GM12878 (cell line): ENCODE results near the gene SPAG17. TPM values are rescaled to one million over a fixed set of nuclear protein-coding genes. Genes with fewer than 3 reads are reported as not detected.

ENCODE experiments used
- ATAC-seq: fragments of 200-7000 bp; cut with Tn5 transposase; 3 replicates; pipeline ENCODE4 v1.9.1; 2020; ENCODE audit warnings: mild to moderate bottlenecking, moderate library complexity
- BruUV-seq: library from RNA; stranded (reverse); fragments of 400-500 nt; replicated peaks from 2 replicates; lab custom pipeline; 2021; lab: Mats Ljungman, UMichigan
- CTCF ChIA-PET: fragments of 300-600 bp; sonication (Branson Sonifier 250); formaldehyde crosslinking; extraction: SDS; loops from one replicate; lab custom pipeline; 2021; ENCODE audit warnings: inconsistent platforms; lab: Yijun Ruan, JAX
- POLR2A ChIA-PET: fragments of 350-600 bp; formaldehyde crosslinking; extraction: SDS; loops from one replicate; lab custom pipeline; 2021; ENCODE audit warnings: inconsistent platforms; lab: Charles Lee
- RAD21 ChIA-PET: fragments of 300-600 bp; sonication (Branson Sonifier 250); formaldehyde crosslinking; loops from one replicate; lab custom pipeline; 2023; ENCODE audit warnings: antibody characterized with exemption; ENCODE audit not compliant: unreplicated experiment; lab: Charles Lee
- SMC1A ChIA-PET: fragments of 300-600 bp; sonication (Branson Sonifier 250); formaldehyde crosslinking; loops from one replicate; lab custom pipeline; 2023; ENCODE audit not compliant: unreplicated experiment, uncharacterized antibody; lab: Charles Lee
- DNase-seq: peaks from one replicate; pipeline ENCODE4 v3.0.0-alpha.2; 2011; ENCODE audit warnings: low read depth, low spot score
- FAIRE-seq: peaks from 3 replicates; lab custom pipeline; 2011; peaks lifted over from hg19 to GRCh38; lab: Jason Lieb, UNC
- H2AFZ ChIP-seq: 2 replicates; pipeline ENCODE4 v1.6.0; 2011; ENCODE audit warnings: low read depth, low read length, control low read depth; ENCODE audit not compliant: control insufficient read depth
- H3K27ac ChIP-seq: 2 replicates; pipeline ENCODE4 v1.5.1; 2011; ENCODE audit warnings: control low read depth; ENCODE audit not compliant: control insufficient read depth, insufficient read depth
- H3K27me3 ChIP-seq, 2 experiments: replicated peaks in 1 of 2; 2 replicates each; pipeline versions ENCODE4 v1.6.0 to v1.6.1; 2011; ENCODE audit warnings: low read length in 1 of 2; ENCODE audit not compliant: control insufficient read depth in 2 of 2, insufficient read depth in 2 of 2
- H3K36me3 ChIP-seq, 2 experiments: 2 replicates each; pipeline ENCODE4 v1.5.1; 2011; ENCODE audit warnings: low read length in 1 of 2; ENCODE audit not compliant: control insufficient read depth in 2 of 2, insufficient read depth in 2 of 2
- H3K4me1 ChIP-seq: 2 replicates; pipeline ENCODE4 v1.6.1; 2011; ENCODE audit warnings: mild to moderate bottlenecking, low read length, moderate library complexity, mixed read lengths; ENCODE audit not compliant: control insufficient read depth, insufficient read depth
- H3K4me2 ChIP-seq: 2 replicates; pipeline ENCODE4 v1.6.0; 2011; ENCODE audit warnings: control low read depth; ENCODE audit not compliant: control insufficient read depth, insufficient read depth
- H3K4me3 ChIP-seq: fragments of 200-600 bp; sonication (generic); 2 replicates; pipeline ENCODE4 v1.5.1; 2016
- H3K79me2 ChIP-seq: 2 replicates; pipeline ENCODE4 v1.6.0; 2011; ENCODE audit warnings: low read length; ENCODE audit not compliant: control insufficient read depth, insufficient read depth
- H3K9ac ChIP-seq: 2 replicates; pipeline ENCODE4 v1.8.0; 2011; ENCODE audit warnings: low read length, control low read depth, mixed read lengths; ENCODE audit not compliant: control insufficient read depth, insufficient read depth
- H3K9me3 ChIP-seq: replicated peaks from 3 replicates; pipeline ENCODE4 v1.5.1; 2011; ENCODE audit warnings: mild to moderate bottlenecking, low read length; ENCODE audit not compliant: control insufficient read depth, insufficient read depth
- H4K20me1 ChIP-seq: 2 replicates; pipeline ENCODE4 v1.6.0; 2011; ENCODE audit not compliant: control insufficient read depth, insufficient read depth
- EGR1 ChIP-seq, 2 experiments: IDR thresholded peaks; 1 replicate in 1 of 2; 2 replicates in 1 of 2; pipeline ENCODE4 v1.6.1; 2011 to 2012; ENCODE audit warnings: low read depth in 2 of 2, low read length in 2 of 2, borderline replicate concordance in 1 of 2, mild to moderate bottlenecking in 1 of 2, moderate library complexity in 1 of 2
- IKZF1 ChIP-seq: fragments of 450-650 bp; conservative IDR thresholded peaks from 2 replicates; pipeline ENCODE4 v1.6.1; 2017; ENCODE audit warnings: antibody characterized with exemption, mild to moderate bottlenecking
- IRF5 ChIP-seq: fragments of 450-650 bp; IDR thresholded peaks from 2 replicates; pipeline ENCODE4 v1.6.1; 2017; ENCODE audit warnings: borderline replicate concordance
- RAD21 ChIP-seq: IDR thresholded peaks from 2 replicates; pipeline ENCODE4 v1.6.1; 2011; ENCODE audit warnings: mild to moderate bottlenecking, low read depth, low read length, moderate library complexity; ENCODE audit not compliant: insufficient read depth
- RUNX3 ChIP-seq: IDR thresholded peaks from 2 replicates; pipeline ENCODE4 v1.6.1; 2012; ENCODE audit warnings: low read length, inconsistent platforms
- SMC3 ChIP-seq: IDR thresholded peaks from 2 replicates; pipeline ENCODE4 v1.6.1; 2011; ENCODE audit warnings: low read length, improper control_type of control experiment, borderline replicate concordance
- WGBS: methylation state at CpG from one replicate; pipeline ENCODE4 v1.1.6; 2016; ENCODE audit warnings: low lambda C conversion rate; ENCODE audit not compliant: insufficient replicate concordance, insufficient coverage; ENCODE audit errors: missing lambda C conversion rate; 5-methylcytosine and 5-hydroxymethylcytosine counted together
- in situ Hi-C: fragments of 300-500 bp; cut with MboI; formaldehyde crosslinking; loops from 9 replicates; pipeline ENCODE4 v1.14.3; 2018; ENCODE audit warnings: mixed read lengths
- intact Hi-C: fragments of 100-400 bp; cut with micrococcal nuclease; formaldehyde crosslinking; loops from one replicate; pipeline ENCODE4 v1.14.2; 2022; ENCODE audit not compliant: unreplicated experiment
- polyA plus RNA-seq, 11 experiments: library from polyadenylated mRNA; depleted of rRNA in 4 of 11; unstranded in 6 of 11; stranded (reverse) in 5 of 11; fragments of >200 nt; fragmentation: Nextera tagmentation in 4 of 11; fragmentation: Illumina TruSeq in 1 of 11; extraction: Ambion mirVana in 4 of 11; extraction: Trizol in 1 of 11; gene quantifications; 1 replicate in 1 of 11; 2 replicates in 10 of 11; pipeline versions ENCODE4 v1.2.1 to v1.2.3, GENCODE V29; 2011 to 2016; ENCODE audit warnings: inconsistent platforms in 2 of 11, missing spikeins in 2 of 11, low read depth in 1 of 11
- total RNA-seq, 4 experiments: library from RNA; depleted of rRNA in 3 of 4; stranded (reverse); fragments of >200 nt in 3 of 4; fragmentation: Illumina TruSeq in 1 of 4; extraction: Trizol in 1 of 4; gene quantifications; 2 replicates each; pipeline versions ENCODE4 v1.2.1 to v1.2.3, GENCODE V29; 2013 to 2021
- TF ChIP-seq, protein P1 (sequence below), 3 experiments: IDR thresholded peaks in 2 of 3; conservative IDR thresholded peaks in 1 of 3; 2 replicates each; pipeline ENCODE4 v1.5.1; 2011; ENCODE audit warnings: low read depth in 3 of 3, low read length in 3 of 3, mild to moderate bottlenecking in 3 of 3, control low read depth in 2 of 3, moderate library complexity in 2 of 3, inconsistent platforms in 1 of 3, mixed read lengths in 1 of 3; ENCODE audit not compliant: control insufficient read depth in 2 of 3, insufficient read depth in 1 of 3; ENCODE audit errors: extremely low read depth in 1 of 3

SPAG17 gene
- total and polyA plus RNA-seq, 10 of the 15 experiments (the other 5 are each of a cell fraction or from before 2014, with no cell fraction given): 0.02 to 0.16 (median 0.03) TPM; not detected in 7

DNA sequence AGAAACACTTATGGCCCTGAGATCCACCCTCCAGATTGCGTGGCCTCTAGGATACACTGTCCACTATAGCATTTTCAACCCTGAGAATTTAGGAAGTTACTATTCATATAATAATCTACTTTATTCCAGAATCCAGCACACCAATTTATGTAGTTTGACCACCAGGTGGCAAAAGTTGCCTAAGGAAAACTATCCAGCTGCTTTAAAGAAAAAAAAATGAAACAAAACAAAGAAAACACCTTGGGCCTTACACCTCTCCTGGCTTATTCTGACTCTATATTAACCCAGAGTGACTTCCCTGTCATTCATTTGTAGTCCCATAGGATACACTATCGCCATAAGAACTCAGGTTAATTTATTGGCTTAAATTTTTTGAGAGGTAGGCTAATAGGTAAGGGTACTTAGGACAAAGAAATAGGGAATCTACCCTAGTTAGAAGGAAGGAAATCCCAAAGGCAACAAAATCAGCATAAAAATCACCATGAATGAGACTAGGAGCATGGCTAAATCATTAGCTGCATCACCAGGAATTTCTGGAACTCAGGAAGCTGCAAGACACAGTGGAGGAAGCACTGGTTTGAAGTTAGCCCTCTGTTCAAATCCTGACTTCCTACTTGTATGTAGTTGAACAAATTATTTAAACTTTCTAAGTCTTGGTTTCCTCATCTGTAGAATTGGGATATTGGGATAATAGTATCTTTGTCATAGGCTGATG, 107.5 kb downstream of the SPAG17 start:
- no peak overlapping the region for H3K4me3 ChIP-seq
- H2AFZ ChIP-seq: no peak overlapping the region
- RAD21 ChIA-PET: no interaction called here
- no peak overlapping the region for H3K9ac ChIP-seq
- DNase-seq: no peak
- H3K4me2 ChIP-seq: no peak overlapping the region
- no peak overlapping the region for H3K27ac ChIP-seq
- 43% methylated on average over 2 of the region's 2 CpGs for whole genome bisulfite sequencing
- TF ChIP-seq, protein P1, sequence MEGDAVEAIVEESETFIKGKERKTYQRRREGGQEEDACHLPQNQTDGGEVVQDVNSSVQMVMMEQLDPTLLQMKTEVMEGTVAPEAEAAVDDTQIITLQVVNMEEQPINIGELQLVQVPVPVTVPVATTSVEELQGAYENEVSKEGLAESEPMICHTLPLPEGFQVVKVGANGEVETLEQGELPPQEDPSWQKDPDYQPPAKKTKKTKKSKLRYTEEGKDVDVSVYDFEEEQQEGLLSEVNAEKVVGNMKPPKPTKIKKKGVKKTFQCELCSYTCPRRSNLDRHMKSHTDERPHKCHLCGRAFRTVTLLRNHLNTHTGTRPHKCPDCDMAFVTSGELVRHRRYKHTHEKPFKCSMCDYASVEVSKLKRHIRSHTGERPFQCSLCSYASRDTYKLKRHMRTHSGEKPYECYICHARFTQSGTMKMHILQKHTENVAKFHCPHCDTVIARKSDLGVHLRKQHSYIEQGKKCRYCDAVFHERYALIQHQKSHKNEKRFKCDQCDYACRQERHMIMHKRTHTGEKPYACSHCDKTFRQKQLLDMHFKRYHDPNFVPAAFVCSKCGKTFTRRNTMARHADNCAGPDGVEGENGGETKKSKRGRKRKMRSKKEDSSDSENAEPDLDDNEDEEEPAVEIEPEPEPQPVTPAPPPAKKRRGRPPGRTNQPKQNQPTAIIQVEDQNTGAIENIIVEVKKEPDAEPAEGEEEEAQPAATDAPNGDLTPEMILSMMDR (IDR thresholded peaks at IDR 0.05 in 2 of 3, conservative IDR thresholded peaks at IDR 0.05 in 1 of 3; ENCODE audit: control insufficient read depth in 2 of 3, extremely low read depth in 1 of 3, insufficient read depth in 1 of 3, low read depth in 3 of 3, low read length in 3 of 3): peak in 2 of 3 experiments; percentile 12 to 16; a peak in 2 of 6 replicates
- TF ChIP-seq RUNX3 (no peak), EGR1 (IDR thresholded peaks at IDR 0.05; ENCODE audit: borderline replicate concordance in 1 of 2, low read depth in 2 of 2, low read length in 2 of 2) (no peak), IRF5 (no peak), IKZF1 (no peak), SMC3 (peak; percentile 23; the same call in 1 of the 2 replicates), RAD21 (peak; percentile 28)
- CTCF ChIA-PET: interaction anchor here (1.1 kb wide), 1 partner anchor 931 kb away, joined by 3 read pairs; no protein-coding TSS in a partner anchor
- no peak for ATAC-seq
- intact Hi-C loops (no loop called here), in situ Hi-C loops (no loop called here)
- no peaks in the 10 kb centered on the region for H4K20me1 ChIP-seq
- BruUV-seq: no TSS peak
- no peaks in the 10 kb centered on the region for H3K36me3 ChIP-seq
- SMC1A ChIA-PET: no interaction called here
- POLR2A ChIA-PET: no interaction called here
- no peaks in the 10 kb centered on the region for H3K79me2 ChIP-seq
- no peaks in the 10 kb centered on the region for H3K4me1 ChIP-seq
- H3K9me3 ChIP-seq: no peaks in the 10 kb centered on the region
- no peak for FAIRE-seq
- H3K27me3 ChIP-seq: no peaks in the 10 kb centered on the region
